Spinal cord (tissue), 10 donors: Measurements from ENCODE around the gene STX7. TPM values are rescaled to one million over a fixed set of nuclear protein-coding genes. Genes with fewer than 3 reads are reported as not detected.

ENCODE experiments used
- DNase-seq, 6 donors: peaks; one replicate each; pipeline versions ENCODE4 v3.0.0 to v3.0.0-alpha.2; 2013 to 2015; ENCODE audit warnings: low spot score in 6 of 6, low read depth in 4 of 6
- H3K27ac ChIP-seq: one replicate; pipeline ENCODE4 v1.5.1; 2013; ENCODE audit warnings: low read depth, low read length, control low read depth
- H3K27me3 ChIP-seq: one replicate; pipeline ENCODE4 v1.6.1; 2013; ENCODE audit warnings: low read length; ENCODE audit not compliant: control insufficient read depth, insufficient read depth
- H3K36me3 ChIP-seq: one replicate; pipeline ENCODE4 v1.6.1; 2013; ENCODE audit warnings: low read length; ENCODE audit not compliant: control insufficient read depth, insufficient read depth
- H3K4me1 ChIP-seq: one replicate; pipeline ENCODE4 v1.6.1; 2013; ENCODE audit warnings: low read length; ENCODE audit not compliant: control insufficient read depth, insufficient read depth
- H3K4me3 ChIP-seq: one replicate; pipeline ENCODE4 v1.5.1; 2013; ENCODE audit warnings: low read depth, low read length, control low read depth
- H3K9me3 ChIP-seq: one replicate; pipeline ENCODE4 v1.6.1; 2013; ENCODE audit warnings: low read length; ENCODE audit not compliant: control insufficient read depth, insufficient read depth
- WGBS: methylation state at CpG from one replicate; pipeline ENCODE4 v1.1.5; 2013; ENCODE audit warnings: missing lambda C conversion rate; ENCODE audit not compliant: insufficient coverage; 5-methylcytosine and 5-hydroxymethylcytosine counted together
- polyA plus RNA-seq, 2 donors: library from polyadenylated mRNA; unstranded; fragments of 120-200 nt; gene quantifications; one replicate each; pipeline ENCODE4 v1.2.1, GENCODE V29; 2013; ENCODE audit not compliant: insufficient read length in 2 of 2
- total RNA-seq, 2 donors: library from RNA; depleted of rRNA in 1 of 2; stranded (reverse); fragments of 120-200 nt in 1 of 2; fragments of >200 nt in 1 of 2; gene quantifications; one replicate each; pipeline versions ENCODE4 v1.2.3 to v1.2.4, GENCODE V29; 2013 to 2014
- donor health status: healthy.

STX7 gene
- total and polyA plus RNA-seq, 4 donors: 54.1 to 96.6 (median 71.2) TPM

DNA sequence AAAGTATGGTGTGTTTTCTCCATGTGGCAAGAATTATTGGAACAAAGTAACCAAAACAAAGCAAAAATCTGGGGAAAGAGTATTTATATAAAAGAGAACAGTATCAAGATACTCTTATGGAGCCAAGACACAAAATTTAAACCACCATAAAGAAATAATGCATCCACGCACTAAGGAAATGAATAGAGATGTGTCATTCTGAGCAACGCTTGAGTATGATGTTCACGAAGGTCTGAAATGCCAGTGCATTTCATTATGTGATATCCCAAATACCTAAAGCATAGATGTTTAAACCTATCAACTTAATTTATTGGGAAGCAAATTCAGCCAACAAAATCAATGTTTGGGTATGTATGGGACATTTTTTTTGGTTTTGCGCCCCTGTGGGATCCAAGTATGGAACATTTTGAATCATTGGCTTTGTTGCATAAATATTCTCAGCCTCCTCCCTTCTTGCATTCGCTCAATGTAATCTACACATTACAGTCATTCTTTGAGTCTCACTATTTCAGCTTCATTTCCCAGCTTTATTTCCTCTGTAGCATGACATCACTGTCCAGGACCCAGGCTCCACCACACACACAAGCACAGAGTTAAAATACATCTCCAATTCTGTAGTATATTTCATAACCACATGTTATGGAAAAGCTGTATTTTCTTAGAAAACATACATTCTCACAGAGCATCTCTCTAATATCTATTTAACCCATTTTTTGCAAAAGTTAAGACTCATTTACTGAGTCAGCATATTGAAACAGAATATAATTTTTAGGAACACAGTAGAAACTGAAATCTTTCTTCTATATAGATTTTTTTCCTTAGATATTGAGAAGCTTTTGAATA lies 100.0 kb downstream of the STX7 start:
- DNase-seq: no peak
- H3K4me3 ChIP-seq: no peak overlapping the region
- 71% methylated on average over 1 of the region's 5 CpGs for WGBS
- H3K4me1 ChIP-seq: no peaks in the 10 kb centered on the region
- peak overlapping the region; percentile 33 for H3K27ac ChIP-seq
- H3K27me3 ChIP-seq: no peaks in the 10 kb centered on the region
- H3K9me3 ChIP-seq: peaks cover 1% of the 10 kb centered on the region
- H3K36me3 ChIP-seq: no peaks in the 10 kb centered on the region

DNA sequence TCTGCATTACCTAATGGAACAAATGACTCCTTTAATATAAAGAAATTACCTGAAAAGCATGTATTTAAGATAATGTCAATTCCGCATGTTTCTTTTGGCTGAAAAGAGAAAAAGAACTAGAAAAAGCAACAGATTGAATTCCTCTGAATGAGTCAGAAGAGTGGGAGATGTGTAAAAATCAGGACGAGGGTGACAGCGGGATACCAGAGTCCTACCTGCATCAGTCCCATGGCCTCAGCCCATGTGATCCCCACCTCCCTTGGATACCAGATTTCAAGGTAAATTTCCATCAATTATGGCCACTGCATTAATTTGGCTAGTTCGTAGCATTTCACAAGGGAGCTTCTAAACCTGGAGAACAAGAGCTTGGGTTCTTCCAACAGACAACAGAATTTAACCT lies 101.6 kb downstream of the STX7 start:
- Histone ChIP-seq H3K36me3 (no peaks in the 10 kb centered on the region), H3K9me3 (peaks cover 1% of the 10 kb centered on the region), H3K27ac (no peak overlapping the region), H3K4me3 (no peak overlapping the region), H3K4me1 (no peaks in the 10 kb centered on the region), H3K27me3 (no peaks in the 10 kb centered on the region)
- no peak for DNase-seq
- 89% methylated on average over 1 of the region's 4 CpGs for WGBS

DNA sequence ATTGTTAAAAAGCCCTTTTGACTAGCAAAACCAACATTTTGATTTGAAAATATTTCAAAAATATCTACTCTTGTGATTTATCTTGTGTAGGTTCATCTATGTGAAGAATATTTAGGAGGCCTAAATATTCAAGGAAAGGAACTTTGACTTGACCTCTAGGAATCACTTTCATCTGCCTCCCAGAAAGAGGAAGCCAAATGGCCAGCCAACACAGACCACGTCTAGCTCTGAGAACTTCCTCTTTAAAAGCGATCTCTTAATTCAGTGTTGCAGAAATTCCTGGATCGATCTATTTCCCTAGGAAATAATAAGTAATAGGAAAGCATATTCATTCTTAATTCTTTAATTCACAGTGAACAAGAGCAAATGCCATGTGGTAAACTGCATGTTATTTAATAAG lies 102.1 kb downstream of the STX7 start:
- Histone ChIP-seq H3K36me3 (no peaks in the 10 kb centered on the region), H3K27ac (no peak overlapping the region), H3K27me3 (no peaks in the 10 kb centered on the region), H3K4me3 (no peak overlapping the region), H3K9me3 (no peaks in the 10 kb centered on the region), H3K4me1 (no peaks in the 10 kb centered on the region)
- no CpG with 5 or more reads among the region's 3 CpGs for WGBS
- DNase-seq: no peak

DNA sequence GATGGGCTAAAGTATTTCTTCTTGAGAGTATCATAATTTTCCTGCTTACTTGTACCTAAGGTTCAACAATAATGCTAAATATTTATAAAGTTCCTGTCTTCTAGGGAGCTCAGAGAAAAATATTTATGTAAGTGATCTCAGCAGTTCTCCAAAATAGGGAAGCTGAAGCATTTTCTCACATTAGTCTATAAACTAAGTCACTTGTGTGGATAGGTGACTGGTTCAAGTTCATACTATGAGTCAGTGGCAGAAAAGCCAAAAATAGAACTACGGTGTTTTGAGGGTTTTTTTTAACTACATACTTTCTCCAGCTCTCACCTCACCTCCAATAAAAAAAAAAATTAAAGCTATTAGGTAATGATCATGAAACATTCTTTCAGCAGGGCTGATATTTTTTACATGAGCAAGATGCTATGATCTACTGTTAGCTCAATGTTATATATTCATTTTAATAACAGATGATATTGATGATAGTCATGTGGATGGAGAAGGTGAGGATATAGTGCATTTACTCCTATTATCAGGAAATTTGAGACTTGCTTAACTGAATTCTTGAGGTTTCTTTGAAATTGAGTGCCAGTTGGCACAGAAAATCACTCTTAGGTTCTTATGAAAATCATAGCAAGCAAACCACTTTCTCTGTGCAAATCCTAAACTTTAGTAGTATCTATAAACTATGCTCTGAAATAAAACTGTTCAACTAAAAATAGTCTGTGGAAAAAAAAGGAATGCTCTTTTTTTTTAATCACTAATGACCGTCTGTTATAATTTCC lies 107.6 kb downstream of the STX7 start:
- Histone ChIP-seq H3K27me3 (peaks cover 20% of the 10 kb centered on the region), H3K27ac (no peak overlapping the region), H3K9me3 (no peaks in the 10 kb centered on the region), H3K36me3 (no peaks in the 10 kb centered on the region), H3K4me1 (peaks cover 14% of the 10 kb centered on the region), H3K4me3 (no peak overlapping the region)
- no peak for DNase-seq
- no CpG with 5 or more reads among the region's 2 CpGs for WGBS

DNA sequence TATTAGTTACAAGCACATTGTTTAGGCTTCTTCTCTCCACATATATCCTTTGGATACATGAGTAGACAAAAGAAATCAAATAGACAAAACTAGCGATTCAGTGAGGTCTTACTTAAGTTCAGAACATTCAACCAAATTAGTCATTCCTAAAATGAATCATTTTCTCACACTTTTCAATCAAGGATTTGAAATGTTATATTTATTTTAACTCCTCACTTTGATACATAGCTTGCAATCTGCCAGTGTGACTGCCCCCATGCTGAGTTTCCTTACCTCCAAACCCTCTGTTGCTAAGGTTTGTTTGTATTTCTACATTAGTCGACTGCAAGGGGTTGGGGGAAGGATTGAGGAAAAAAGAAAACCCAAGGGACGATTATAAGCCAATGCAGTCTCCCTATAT lies 108.2 kb downstream of the STX7 start:
- no CpG with 5 or more reads among the region's 3 CpGs for WGBS
- DNase-seq: no peak
- Histone ChIP-seq H3K36me3 (no peaks in the 10 kb centered on the region), H3K4me3 (no peak overlapping the region), H3K27me3 (peaks cover 26% of the 10 kb centered on the region), H3K27ac (no peak overlapping the region), H3K9me3 (no peaks in the 10 kb centered on the region), H3K4me1 (peaks cover 14% of the 10 kb centered on the region)

DNA sequence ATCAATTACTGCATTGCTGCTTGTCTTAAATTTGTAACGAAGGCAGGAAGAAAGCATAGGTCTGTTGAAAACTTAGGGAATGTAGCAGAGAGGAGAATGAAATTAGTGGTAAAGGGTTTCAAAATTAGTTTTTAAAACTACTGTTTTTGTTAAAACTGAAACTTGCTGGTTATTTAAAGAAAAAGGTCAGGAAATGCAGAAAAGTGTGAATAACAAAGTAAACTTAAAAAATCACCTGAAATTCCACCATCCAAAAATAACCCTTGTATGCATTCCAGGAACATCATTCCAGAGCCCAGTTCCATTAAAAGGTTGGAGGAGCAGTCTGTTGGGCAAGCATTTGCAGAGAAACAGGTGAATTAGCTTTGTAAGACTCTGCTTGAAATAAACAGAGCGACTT lies 108.6 kb downstream of the STX7 start:
- Histone ChIP-seq H3K27me3 (peaks cover 27% of the 10 kb centered on the region), H3K4me3 (no peak overlapping the region), H3K4me1 (peaks cover 14% of the 10 kb centered on the region), H3K36me3 (no peaks in the 10 kb centered on the region), H3K9me3 (no peaks in the 10 kb centered on the region), H3K27ac (no peak overlapping the region)
- WGBS: 79% methylated on average over 1 of the region's 2 CpGs
- DNase-seq: no peak

DNA sequence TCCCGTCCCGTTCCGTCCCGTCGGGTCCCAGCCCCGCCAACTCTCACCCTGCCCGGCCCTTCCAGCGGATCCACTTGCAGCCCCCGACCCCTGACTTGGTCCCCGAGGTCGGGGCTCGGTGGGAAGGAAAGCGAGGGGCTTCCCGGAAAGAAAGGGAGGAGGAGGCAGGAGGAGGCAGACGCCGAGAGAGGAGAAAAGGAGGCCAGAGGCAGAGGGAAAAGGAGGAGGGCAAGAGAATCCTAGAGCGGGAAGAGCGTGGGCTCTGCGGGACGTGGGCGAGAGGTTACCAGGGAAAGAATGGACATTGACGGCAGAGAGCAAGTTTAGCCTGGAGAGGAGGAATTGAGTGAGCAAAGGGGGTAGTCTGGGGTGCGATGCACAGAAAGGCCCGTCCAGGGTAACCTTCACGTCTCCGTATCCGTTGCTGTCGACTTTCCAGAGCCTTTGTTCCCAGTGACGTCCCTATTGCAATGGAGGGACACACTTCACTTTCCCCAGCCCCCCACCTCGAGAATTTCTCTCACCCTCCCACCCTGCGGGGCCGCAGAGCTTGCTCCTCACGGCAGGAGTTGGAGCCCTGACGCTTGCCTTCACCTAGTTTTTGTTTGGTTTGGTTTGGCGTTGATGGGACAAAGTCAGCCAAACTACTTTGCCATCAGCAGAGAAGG lies 111.2 kb downstream of the STX7 start:
- H3K9me3 ChIP-seq: no peaks in the 10 kb centered on the region
- DNase-seq: peak in 2 of 6 donors; percentile 25 to 38
- peak overlapping the region; percentile 64 for H3K4me3 ChIP-seq
- H3K27ac ChIP-seq: peak overlapping the region; percentile 84
- no peaks in the 10 kb centered on the region for H3K36me3 ChIP-seq
- H3K27me3 ChIP-seq: peaks cover 30% of the 10 kb centered on the region
- H3K4me1 ChIP-seq: peaks cover 14% of the 10 kb centered on the region
- whole genome bisulfite sequencing: 5% methylated on average over 23 of the region's 35 CpGs

DNA sequence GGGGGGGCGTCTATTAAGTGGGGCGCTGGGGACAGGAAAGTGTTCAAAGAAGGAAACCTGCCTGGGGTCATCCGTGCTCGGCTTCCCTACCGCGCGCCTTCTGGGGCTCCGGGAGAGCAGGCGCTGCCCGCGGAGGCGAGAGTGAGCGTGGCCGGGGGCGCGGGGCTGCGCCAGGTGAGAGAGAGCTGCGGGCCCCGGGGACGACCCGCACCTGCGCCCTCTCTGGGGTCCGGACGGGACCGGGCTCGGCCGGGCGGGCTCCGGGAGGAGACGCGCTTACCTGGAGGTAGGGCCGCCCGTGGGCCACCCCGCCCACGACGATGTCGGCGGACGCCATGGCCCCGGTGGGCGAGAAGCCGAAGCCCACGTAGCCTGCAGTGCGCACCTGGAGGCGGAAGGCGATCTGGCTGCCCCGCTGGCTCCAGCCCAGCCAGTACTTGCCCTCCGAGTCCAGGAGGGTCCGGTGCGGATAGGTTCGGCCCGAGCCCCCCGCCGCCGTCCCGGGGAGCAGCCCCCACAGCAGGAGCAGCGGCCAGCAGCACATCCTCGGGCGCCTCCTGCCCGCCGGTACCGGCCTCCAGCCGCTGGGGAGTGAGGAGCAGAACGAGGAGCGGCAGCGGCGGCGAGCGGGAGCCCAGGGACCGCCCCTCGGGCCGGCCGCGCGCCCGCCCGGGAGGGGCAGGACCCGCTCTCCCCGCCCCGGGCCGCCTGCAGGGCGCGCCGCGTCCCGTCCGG lies 111.9 kb downstream of the STX7 start, which contains the start of gene MOXD1:
TSS of gene MOXD1 (minus strand) at position 593 of the 735 bp plus-strand sequence. CDS start at position 544, 49 bp downstream.
- Histone ChIP-seq H3K36me3 (no peaks in the 10 kb centered on the region), H3K4me1 (peaks cover 14% of the 10 kb centered on the region), H3K27me3 (peaks cover 30% of the 10 kb centered on the region), H3K27ac (peak within 1 kb of the TSS; percentile 84), H3K4me3 (peak within 1 kb of the TSS; percentile 70), H3K9me3 (no peaks in the 10 kb centered on the region)
- peak in 2 of 6 donors; percentile 69 to 74 for DNase-seq
- WGBS: under 1% methylated on average over 87 of the region's 87 CpGs

DNA sequence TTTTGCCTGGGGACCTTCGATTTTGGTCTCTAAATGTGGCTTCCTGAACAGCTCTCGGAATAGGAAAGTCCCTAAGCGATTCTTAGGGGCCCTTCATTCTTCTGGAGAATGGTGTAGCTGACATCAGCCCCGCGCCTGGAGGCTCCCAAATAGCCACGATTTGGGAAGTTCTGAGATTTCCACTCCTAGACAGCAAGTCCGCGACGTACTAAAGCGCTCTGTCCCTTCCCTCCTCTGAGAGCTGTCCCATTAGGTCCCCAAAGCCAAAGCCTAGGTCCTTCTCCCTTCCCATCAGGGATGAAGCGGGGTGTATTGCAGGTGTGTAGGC lies 112.4 kb downstream of the STX7 start:
- 5% methylated on average over 6 of the region's 11 CpGs for WGBS
- peak in 2 of 6 donors; percentile 35 to 45 for DNase-seq
- Histone ChIP-seq H3K27ac (peak overlapping the region; percentile 74), H3K4me3 (peak overlapping the region; percentile 70), H3K9me3 (no peaks in the 10 kb centered on the region), H3K36me3 (no peaks in the 10 kb centered on the region), H3K4me1 (peaks cover 14% of the 10 kb centered on the region), H3K27me3 (peaks cover 30% of the 10 kb centered on the region)
